ENCODE results near the gene TMEM221.
"Not testable (repeated sequence)": the region's sequence is repeated elsewhere in the genome, so short reads cannot be mapped to it uniquely, and the experiment has no call there.

TMEM221 gene

GRCh38 chr19:17486545-17487240 is 38.2 kb upstream of the TMEM221 start:
- Histone ChIP-seq H3K36me3 (ENCODE audit: control insufficient read depth in 1 of 2, insufficient read depth in 2 of 2, low read length in 2 of 2) (peaks cover 0 to 4% of the 10 kb centered on the region in 2 donors), H3K27me3 (ENCODE audit: low read depth, low read length) (no peaks in the 10 kb centered on the region), H3K27ac (ENCODE audit: low read length) (no peak overlapping the region), H3K9me3 (ENCODE audit: control insufficient read depth in 1 of 2, low read length in 2 of 2) (no peaks in the 10 kb centered on the region), H3K4me1 (ENCODE audit: control insufficient read depth in 1 of 2, insufficient read depth in 2 of 2, low read length in 2 of 2) (peaks cover 0 to 7% of the 10 kb centered on the region in 2 donors), H3K4me3 (ENCODE audit: low read depth in 1 of 2, low read length in 2 of 2) (no peak overlapping the region)

GRCh38 chr19:17484520-17485185 is 36.2 kb upstream of the TMEM221 start:
- Histone ChIP-seq H3K27me3 (ENCODE audit: low read depth, low read length) (no peaks in the 10 kb centered on the region), H3K27ac (ENCODE audit: low read length) (no peak overlapping the region), H3K9me3 (ENCODE audit: control insufficient read depth in 1 of 2, low read length in 2 of 2) (no peaks in the 10 kb centered on the region), H3K36me3 (ENCODE audit: control insufficient read depth in 1 of 2, insufficient read depth in 2 of 2, low read length in 2 of 2) (peaks cover 0 to 4% of the 10 kb centered on the region in 2 donors), H3K4me3 (ENCODE audit: low read depth in 1 of 2, low read length in 2 of 2) (no peak overlapping the region), H3K4me1 (ENCODE audit: control insufficient read depth in 1 of 2, insufficient read depth in 2 of 2, low read length in 2 of 2) (peaks cover 0 to 7% of the 10 kb centered on the region in 2 donors)

- H3K9me3 ChIP-seq (ENCODE audit: control insufficient read depth in 1 of 2, low read length in 2 of 2), result no peaks in the 10 kb centered on the region
- no peaks in the 10 kb centered on the region for H3K27me3 ChIP-seq (ENCODE audit: low read depth, low read length)
- no peak overlapping the region for H3K27ac ChIP-seq (ENCODE audit: low read length)
- H3K4me3 ChIP-seq (ENCODE audit: low read depth in 1 of 2, low read length in 2 of 2), result no peak overlapping the region
- H3K4me1 ChIP-seq (ENCODE audit: control insufficient read depth in 1 of 2, insufficient read depth in 2 of 2, low read length in 2 of 2), result peaks cover 0 to 5% of the 10 kb centered on the region in 2 donors
- peaks cover 0 to 4% of the 10 kb centered on the region in 2 donors for H3K36me3 ChIP-seq (ENCODE audit: control insufficient read depth in 1 of 2, insufficient read depth in 2 of 2, low read length in 2 of 2)
Measured at GRCh38 chr19:17483605-17484002, 35.1 kb upstream of the TMEM221 start.

- Histone ChIP-seq H3K4me1 (ENCODE audit: control insufficient read depth in 1 of 2, insufficient read depth in 2 of 2, low read length in 2 of 2) (no peaks in the 10 kb centered on the region), H3K9me3 (ENCODE audit: control insufficient read depth in 1 of 2, low read length in 2 of 2) (no peaks in the 10 kb centered on the region), H3K27ac (ENCODE audit: low read length) (no peak overlapping the region), H3K36me3 (ENCODE audit: control insufficient read depth in 1 of 2, insufficient read depth in 2 of 2, low read length in 2 of 2) (peaks cover 0 to 4% of the 10 kb centered on the region in 2 donors), H3K4me3 (ENCODE audit: low read depth in 1 of 2, low read length in 2 of 2) (no peak overlapping the region), H3K27me3 (ENCODE audit: low read depth, low read length) (no peaks in the 10 kb centered on the region)
Measured at GRCh38 chr19:17482877-17483604, 34.6 kb upstream of the TMEM221 start.

GRCh38 chr19:17481986-17482385 is 33.5 kb upstream of the TMEM221 start:
- Histone ChIP-seq H3K27me3 (ENCODE audit: low read depth, low read length) (no peaks in the 10 kb centered on the region), H3K4me1 (ENCODE audit: control insufficient read depth in 1 of 2, insufficient read depth in 2 of 2, low read length in 2 of 2) (no peaks in the 10 kb centered on the region), H3K36me3 (ENCODE audit: control insufficient read depth in 1 of 2, insufficient read depth in 2 of 2, low read length in 2 of 2) (no peaks in the 10 kb centered on the region), H3K9me3 (ENCODE audit: control insufficient read depth in 1 of 2, low read length in 2 of 2) (no peaks in the 10 kb centered on the region), H3K4me3 (ENCODE audit: low read depth in 1 of 2, low read length in 2 of 2) (no peak overlapping the region), H3K27ac (ENCODE audit: low read length) (no peak overlapping the region)

- no peak overlapping the region for H3K27ac ChIP-seq (ENCODE audit: low read length)
- H3K4me1 ChIP-seq (ENCODE audit: control insufficient read depth in 1 of 2, insufficient read depth in 2 of 2, low read length in 2 of 2), result peaks cover 4 to 12% of the 10 kb centered on the region in 2 donors
Measured at GRCh38 chr19:17479325-17479791, 30.9 kb upstream of the TMEM221 start.

GRCh38 chr19:17475541-17476115 is 27.2 kb upstream of the TMEM221 start:
- Histone ChIP-seq H3K4me1 (ENCODE audit: control insufficient read depth in 1 of 2, insufficient read depth in 2 of 2, low read length in 2 of 2) (peaks cover 10 to 24% of the 10 kb centered on the region in 2 donors), H3K36me3 (ENCODE audit: control insufficient read depth in 1 of 2, insufficient read depth in 2 of 2, low read length in 2 of 2) (no peaks in the 10 kb centered on the region), H3K27me3 (ENCODE audit: low read depth, low read length) (no peaks in the 10 kb centered on the region), H3K9me3 (ENCODE audit: control insufficient read depth in 1 of 2, low read length in 2 of 2) (no peaks in the 10 kb centered on the region), H3K4me3 (ENCODE audit: low read depth in 1 of 2, low read length in 2 of 2) (no peak overlapping the region), H3K27ac (ENCODE audit: low read length) (peak overlapping the region; percentile 54)

More at GRCh38 chr19:17479325-17479791, 30.9 kb upstream of the TMEM221 start:
- Histone ChIP-seq H3K36me3 (ENCODE audit: control insufficient read depth in 1 of 2, insufficient read depth in 2 of 2, low read length in 2 of 2) (no peaks in the 10 kb centered on the region), H3K27me3 (ENCODE audit: low read depth, low read length) (no peaks in the 10 kb centered on the region), H3K9me3 (ENCODE audit: control insufficient read depth in 1 of 2, low read length in 2 of 2) (no peaks in the 10 kb centered on the region), H3K4me3 (ENCODE audit: low read depth in 1 of 2, low read length in 2 of 2) (no peak overlapping the region)

GRCh38 chr19:17475011-17475540 is 26.6 kb upstream of the TMEM221 start:
- Histone ChIP-seq H3K27ac (ENCODE audit: low read length) (peak overlapping the region; percentile 54), H3K4me1 (ENCODE audit: control insufficient read depth in 1 of 2, insufficient read depth in 2 of 2, low read length in 2 of 2) (peaks cover 10 to 24% of the 10 kb centered on the region in 2 donors)
- not testable (repeated sequence) for H3K36me3 ChIP-seq (ENCODE audit: control insufficient read depth in 1 of 2, insufficient read depth in 2 of 2, low read length in 2 of 2); H3K4me3 ChIP-seq (ENCODE audit: low read depth in 1 of 2, low read length in 2 of 2); H3K9me3 ChIP-seq (ENCODE audit: control insufficient read depth in 1 of 2, low read length in 2 of 2); H3K27me3 ChIP-seq (ENCODE audit: low read depth, low read length)

- H3K4me1 ChIP-seq (ENCODE audit: control insufficient read depth in 1 of 2, insufficient read depth in 2 of 2, low read length in 2 of 2), result peaks cover 14 to 35% of the 10 kb centered on the region in 2 donors
- H3K27ac ChIP-seq (ENCODE audit: low read length), result no peak overlapping the region
- no peak overlapping the region for H3K4me3 ChIP-seq (ENCODE audit: low read depth in 1 of 2, low read length in 2 of 2)
- H3K27me3 ChIP-seq (ENCODE audit: low read depth, low read length), result no peaks in the 10 kb centered on the region
- no peaks in the 10 kb centered on the region for H3K36me3 ChIP-seq (ENCODE audit: control insufficient read depth in 1 of 2, insufficient read depth in 2 of 2, low read length in 2 of 2)
- H3K9me3 ChIP-seq (ENCODE audit: control insufficient read depth in 1 of 2, low read length in 2 of 2), result no peaks in the 10 kb centered on the region
Measured at GRCh38 chr19:17473041-17473440, 24.6 kb upstream of the TMEM221 start.

GRCh38 chr19:17471410-17472125 is 23.1 kb upstream of the TMEM221 start:
- Histone ChIP-seq H3K36me3 (ENCODE audit: control insufficient read depth in 1 of 2, insufficient read depth in 2 of 2, low read length in 2 of 2) (no peaks in the 10 kb centered on the region), H3K27ac (ENCODE audit: low read length) (no peak overlapping the region), H3K9me3 (ENCODE audit: control insufficient read depth in 1 of 2, low read length in 2 of 2) (no peaks in the 10 kb centered on the region), H3K4me1 (ENCODE audit: control insufficient read depth in 1 of 2, insufficient read depth in 2 of 2, low read length in 2 of 2) (peaks cover 14 to 35% of the 10 kb centered on the region in 2 donors), H3K4me3 (ENCODE audit: low read depth in 1 of 2, low read length in 2 of 2) (peak overlapping the region; percentile 75 to 78), H3K27me3 (ENCODE audit: low read depth, low read length) (no peaks in the 10 kb centered on the region)
